GM12874 (cell line): ENCODE results near the gene CDH23.

Experiments
- TF ChIP-seq, protein P1 (sequence below): IDR thresholded peaks from 2 replicates; pipeline ENCODE4 v1.5.1; 2011; ENCODE audit warnings: low read depth, mild to moderate bottlenecking, control low read depth, low read length, moderate library complexity; ENCODE audit not compliant: insufficient read depth

Gene CDH23

DNA sequence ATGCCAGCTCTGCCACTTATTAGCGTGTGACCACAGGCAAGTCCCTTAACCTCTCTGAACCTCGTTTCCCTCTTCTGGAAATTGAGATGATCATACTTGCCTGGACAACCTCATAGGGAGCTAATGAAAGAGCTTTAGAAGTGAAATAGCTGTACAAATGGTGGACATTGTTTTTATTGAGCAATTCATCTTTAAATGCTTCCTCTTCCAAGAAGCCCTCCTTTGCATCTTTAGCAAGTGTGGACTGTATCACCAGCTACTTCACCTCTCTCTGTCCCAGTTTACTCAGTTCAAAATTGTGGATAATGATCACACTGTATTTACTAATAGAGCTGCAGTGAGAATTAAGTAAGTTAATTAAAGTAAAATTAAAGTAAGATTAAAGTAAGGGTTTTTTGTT is 61.7 kb downstream of the CDH23 start:
- TF ChIP-seq, protein P1, sequence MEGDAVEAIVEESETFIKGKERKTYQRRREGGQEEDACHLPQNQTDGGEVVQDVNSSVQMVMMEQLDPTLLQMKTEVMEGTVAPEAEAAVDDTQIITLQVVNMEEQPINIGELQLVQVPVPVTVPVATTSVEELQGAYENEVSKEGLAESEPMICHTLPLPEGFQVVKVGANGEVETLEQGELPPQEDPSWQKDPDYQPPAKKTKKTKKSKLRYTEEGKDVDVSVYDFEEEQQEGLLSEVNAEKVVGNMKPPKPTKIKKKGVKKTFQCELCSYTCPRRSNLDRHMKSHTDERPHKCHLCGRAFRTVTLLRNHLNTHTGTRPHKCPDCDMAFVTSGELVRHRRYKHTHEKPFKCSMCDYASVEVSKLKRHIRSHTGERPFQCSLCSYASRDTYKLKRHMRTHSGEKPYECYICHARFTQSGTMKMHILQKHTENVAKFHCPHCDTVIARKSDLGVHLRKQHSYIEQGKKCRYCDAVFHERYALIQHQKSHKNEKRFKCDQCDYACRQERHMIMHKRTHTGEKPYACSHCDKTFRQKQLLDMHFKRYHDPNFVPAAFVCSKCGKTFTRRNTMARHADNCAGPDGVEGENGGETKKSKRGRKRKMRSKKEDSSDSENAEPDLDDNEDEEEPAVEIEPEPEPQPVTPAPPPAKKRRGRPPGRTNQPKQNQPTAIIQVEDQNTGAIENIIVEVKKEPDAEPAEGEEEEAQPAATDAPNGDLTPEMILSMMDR, result no peak

DNA sequence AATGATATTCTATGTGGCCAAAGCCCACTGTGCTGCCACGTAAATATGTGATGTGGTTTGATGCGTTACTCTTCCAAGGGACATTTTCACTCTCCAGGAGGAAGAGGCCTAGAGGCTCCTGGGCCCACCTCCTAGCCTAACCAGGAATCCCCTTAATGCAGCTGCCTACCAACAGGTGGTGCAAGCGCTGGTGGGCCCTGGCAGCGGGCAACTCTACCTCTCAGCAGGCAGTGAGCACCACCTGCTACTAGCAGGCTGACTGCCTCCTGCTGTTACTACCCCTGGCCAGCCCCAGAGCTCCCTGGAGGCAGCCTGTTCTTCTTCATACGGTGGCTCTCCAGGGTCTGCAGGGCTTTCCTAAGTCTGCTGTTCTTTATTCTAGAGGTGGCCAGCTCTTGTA is 62.8 kb downstream of the CDH23 start:
- TF ChIP-seq, protein P1, result no peak

DNA sequence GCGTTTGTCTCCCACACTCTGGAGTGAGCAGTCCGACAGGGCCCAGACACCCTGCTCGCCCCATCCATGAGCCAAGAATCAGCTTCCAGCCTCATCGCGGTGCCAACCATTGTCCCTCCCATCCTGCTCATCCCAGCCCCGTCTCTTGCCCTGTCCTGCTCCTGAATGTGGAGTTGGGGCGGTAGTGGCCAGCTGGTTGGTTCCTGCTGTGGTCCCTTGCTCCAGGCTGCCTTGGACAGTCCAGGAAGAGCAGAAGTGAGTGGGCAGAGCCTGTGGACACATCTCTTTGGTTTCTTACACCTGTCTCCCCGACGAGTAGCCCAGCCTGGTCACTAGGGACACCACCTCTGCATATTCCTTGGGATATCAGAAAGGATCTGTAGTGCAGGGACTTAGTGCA is 63.9 kb downstream of the CDH23 start:
- TF ChIP-seq, protein P1, result no peak

DNA sequence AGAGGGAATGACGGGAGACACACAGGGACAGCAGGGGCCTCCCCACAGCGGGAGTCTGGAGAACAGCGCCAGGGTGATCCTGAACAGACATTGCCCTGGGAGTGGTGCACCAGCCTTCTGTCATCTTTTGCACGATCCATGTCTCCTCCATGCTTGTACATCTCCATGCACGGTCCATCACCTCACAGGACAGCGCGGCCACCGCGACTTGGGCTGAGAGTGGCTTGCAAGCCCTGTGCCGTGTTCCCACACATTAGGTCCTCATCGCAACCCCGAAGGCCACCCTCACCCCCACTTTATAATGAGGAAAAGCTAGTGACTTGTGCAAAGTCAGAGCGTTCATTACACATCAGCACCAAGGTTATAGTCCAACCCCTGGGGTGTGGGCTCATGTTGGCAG is 64.7 kb downstream of the CDH23 start:
- TF ChIP-seq, protein P1, result no peak

DNA sequence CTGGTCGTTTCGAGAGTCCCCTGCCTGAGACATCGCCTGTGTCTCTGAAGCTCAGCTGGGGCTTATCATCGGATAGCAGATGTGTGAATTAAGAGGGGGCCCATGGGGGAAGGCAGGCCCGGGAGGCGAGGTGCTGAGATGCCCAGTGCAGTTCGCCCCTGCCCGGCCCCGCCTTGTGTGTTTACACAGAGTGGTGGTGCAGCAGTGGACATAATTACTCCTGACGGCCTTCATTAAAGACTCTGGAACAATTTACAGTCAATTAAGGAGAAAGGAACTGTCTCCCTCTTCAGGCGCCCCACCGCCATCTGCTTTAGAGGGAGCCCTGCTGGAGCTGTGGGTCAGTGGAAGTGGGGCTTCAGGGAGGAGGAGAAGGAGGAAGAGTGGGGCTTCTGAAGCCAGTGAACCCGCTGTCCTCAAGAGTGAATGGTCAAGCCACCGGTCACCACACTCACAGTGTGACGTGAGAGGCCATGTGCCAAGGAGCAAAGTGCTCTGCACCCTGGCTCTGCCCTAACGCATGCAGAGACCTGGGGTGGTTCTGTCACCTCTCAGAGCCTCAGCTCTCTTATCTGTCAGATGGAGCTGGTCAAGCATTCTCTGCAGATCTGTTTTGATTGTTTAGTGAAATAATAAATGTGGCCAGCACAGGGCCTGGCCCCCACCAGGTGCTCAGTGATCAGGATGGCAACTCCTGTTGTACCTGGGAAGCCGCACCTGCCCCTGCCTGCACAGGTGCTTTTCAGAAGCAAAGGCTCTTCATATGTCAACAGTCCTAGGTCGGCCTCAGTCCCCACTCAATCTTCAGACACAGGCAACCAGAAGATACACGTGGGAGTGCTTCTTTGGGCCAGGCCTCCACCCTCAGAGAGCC is 65.6 kb downstream of the CDH23 start:
- TF ChIP-seq, protein P1, result no peak

DNA sequence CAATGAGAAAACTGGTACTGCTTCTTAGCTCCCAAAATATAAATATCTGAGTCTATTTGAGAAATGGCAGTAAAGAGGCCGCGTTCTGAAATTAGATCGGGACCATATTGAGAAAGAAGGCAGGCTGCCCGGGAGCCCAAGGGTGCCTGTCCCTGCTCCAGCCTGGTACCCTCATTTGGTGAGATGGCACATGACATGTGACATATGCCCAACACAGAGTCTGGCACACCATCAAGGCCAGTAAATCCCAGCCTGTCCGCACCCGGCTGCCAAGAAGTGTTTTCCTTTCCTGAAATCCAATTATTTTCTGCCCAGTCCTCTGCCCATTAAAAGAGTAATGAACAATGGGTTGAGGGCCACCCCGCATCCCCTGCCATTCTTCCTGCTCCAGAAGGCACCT is 66.4 kb downstream of the CDH23 start:
- TF ChIP-seq, protein P1, result no peak

DNA sequence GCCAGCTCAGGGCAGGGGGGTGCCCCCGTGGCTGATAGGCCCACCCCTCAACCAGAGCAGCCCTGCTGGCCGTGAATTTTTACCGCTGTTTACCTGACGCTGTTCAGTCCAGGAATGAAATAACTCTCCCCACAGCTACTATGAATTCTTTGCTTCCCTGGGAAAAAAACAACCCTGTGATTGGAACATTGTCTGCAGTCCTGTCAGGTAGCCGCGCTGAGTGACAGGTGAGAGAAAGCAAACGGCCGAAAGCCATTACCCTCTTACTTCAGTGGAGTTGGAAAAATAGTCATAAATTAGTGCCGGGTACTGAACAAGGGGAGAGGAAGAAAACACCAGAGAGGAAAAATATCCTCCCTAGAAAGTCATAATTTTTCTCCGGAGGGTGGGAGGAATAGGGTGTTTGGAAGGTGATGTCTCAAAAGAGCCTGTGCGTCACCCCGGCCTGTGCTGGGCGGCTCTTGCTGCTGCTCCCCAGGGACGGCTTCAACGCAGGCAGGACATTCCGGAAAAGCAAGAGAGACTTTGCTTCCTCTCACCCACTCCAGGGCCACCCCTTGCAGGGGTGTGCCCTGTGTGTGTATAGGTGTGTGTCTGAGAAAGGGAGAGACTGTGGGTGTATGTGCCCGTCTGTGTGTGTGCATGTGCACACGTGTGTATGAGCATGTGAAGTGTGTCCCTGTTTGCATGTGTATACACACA is 69.0 kb downstream of the CDH23 start:
- TF ChIP-seq, protein P1, result no peak
